WTC11 (cell line): Measurements from ENCODE around the gene RPN1. TPM values are rescaled to one million over a fixed set of nuclear protein-coding genes. Genes with fewer than 3 reads are reported as not detected.

Source experiments
- AFF4 ChIP-seq: sonication (generic); formaldehyde crosslinking; IDR thresholded peaks from 2 replicates; pipeline ENCODE4 v1.8.1; 2023; ENCODE audit warnings: mild to moderate bottlenecking, missing genetic modification reagents, borderline replicate concordance
- AR ChIP-seq: fragments of 250-450 bp; sonication (Bioruptor Pico); IDR thresholded peaks from 2 replicates; pipeline ENCODE4 v1.9.0; 2021; ENCODE audit warnings: mild to moderate bottlenecking
- FOXJ3 ChIP-seq: sonication (generic); formaldehyde crosslinking; IDR thresholded peaks from 2 replicates; pipeline ENCODE4 v1.9.0; 2021; ENCODE audit warnings: missing genetic modification reagents, mild to moderate bottlenecking, borderline replicate concordance
- FOXK1 ChIP-seq: sonication (generic); formaldehyde crosslinking; IDR thresholded peaks from 2 replicates; pipeline ENCODE4 v1.8.0; 2022; ENCODE audit warnings: mild to moderate bottlenecking, moderate library complexity, missing genetic modification reagents
- FOXP1 ChIP-seq: sonication (generic); formaldehyde crosslinking; IDR thresholded peaks from 2 replicates; pipeline ENCODE4 v1.8.0; 2022; ENCODE audit warnings: missing genetic modification reagents, mild to moderate bottlenecking, moderate library complexity, borderline replicate concordance
- GTF2I ChIP-seq: fragments of 250-450 bp; sonication (Bioruptor Pico); conservative IDR thresholded peaks from 2 replicates; pipeline ENCODE4 v1.4.0; 2021; ENCODE audit warnings: mild to moderate bottlenecking
- HMGA2 ChIP-seq: fragments of 250-450 bp; sonication (Bioruptor Pico); IDR thresholded peaks from 2 replicates; pipeline ENCODE4 v1.4.0; 2021; ENCODE audit warnings: mild to moderate bottlenecking, moderate library complexity
- IRF1 ChIP-seq: sonication (generic); formaldehyde crosslinking; IDR thresholded peaks from 2 replicates; pipeline ENCODE4 v1.8.0; 2023; ENCODE audit warnings: missing genetic modification reagents
- KAT7 ChIP-seq: sonication (generic); formaldehyde crosslinking; IDR thresholded peaks from 2 replicates; pipeline ENCODE4 v1.8.1; 2023; ENCODE audit warnings: missing genetic modification reagents, mild to moderate bottlenecking, borderline replicate concordance
- MYBL2 ChIP-seq: sonication (generic); formaldehyde crosslinking; IDR thresholded peaks from 2 replicates; pipeline ENCODE4 v1.8.1; 2023; ENCODE audit warnings: mild to moderate bottlenecking, moderate library complexity, missing genetic modification reagents
- NR1H2 ChIP-seq: sonication (generic); formaldehyde crosslinking; IDR thresholded peaks from 2 replicates; pipeline ENCODE4 v1.9.0; 2021; ENCODE audit warnings: mild to moderate bottlenecking, moderate library complexity, missing genetic modification reagents
- NR3C1 ChIP-seq: sonication (generic); formaldehyde crosslinking; conservative IDR thresholded peaks from 2 replicates; pipeline ENCODE4 v1.8.1; 2023; ENCODE audit warnings: low read depth, mild to moderate bottlenecking, missing genetic modification reagents
- PRDM15 ChIP-seq: sonication (generic); formaldehyde crosslinking; IDR thresholded peaks from 2 replicates; pipeline ENCODE4 v1.8.0; 2022; ENCODE audit warnings: missing genetic modification reagents
- PRRX2 ChIP-seq: fragments of 250-450 bp; sonication (Bioruptor Pico); IDR thresholded peaks from 2 replicates; pipeline ENCODE4 v1.8.0; 2021; ENCODE audit warnings: mild to moderate bottlenecking
- RORB ChIP-seq: fragments of 250-450 bp; sonication (Bioruptor Pico); IDR thresholded peaks from 2 replicates; pipeline ENCODE4 v1.9.0; 2021; ENCODE audit warnings: mild to moderate bottlenecking
- TP53 ChIP-seq: sonication (generic); formaldehyde crosslinking; IDR thresholded peaks from 2 replicates; pipeline ENCODE4 v1.8.1; 2023; ENCODE audit warnings: mild to moderate bottlenecking, missing genetic modification reagents
- ZNF317 ChIP-seq: sonication (generic); formaldehyde crosslinking; IDR thresholded peaks from 2 replicates; pipeline ENCODE4 v1.8.1; 2023; ENCODE audit warnings: low read depth, mild to moderate bottlenecking, moderate library complexity, missing genetic modification reagents, borderline replicate concordance
- ZNF396 ChIP-seq: fragments of 250-450 bp; sonication (Bioruptor Pico); IDR thresholded peaks from 2 replicates; pipeline ENCODE4 v1.8.0; 2021; ENCODE audit warnings: mild to moderate bottlenecking, moderate library complexity, borderline replicate concordance
- total RNA-seq: library from RNA; stranded (reverse); gene quantifications from 3 replicates; pipeline ENCODE4 v1.2.3, GENCODE V29; 2021
- TF ChIP-seq, protein P1 (sequence below): sonication (generic); formaldehyde crosslinking; IDR thresholded peaks from 2 replicates; pipeline ENCODE4 v1.8.1; 2023; ENCODE audit warnings: mild to moderate bottlenecking, missing genetic modification reagents, moderate library complexity
- TF ChIP-seq, protein P2 (sequence below): sonication (generic); formaldehyde crosslinking; IDR thresholded peaks from 2 replicates; pipeline ENCODE4 v1.8.0; 2023; ENCODE audit warnings: missing genetic modification reagents, mild to moderate bottlenecking, borderline replicate concordance

The RPN1 gene
- total RNA-seq, 1 experiment from 2014 or later = 160 TPM

- TF ChIP-seq PRDM15 (CRISPR knock-in tag) = no peak
- no peak for TF ChIP-seq ZNF317 (CRISPR knock-in tag)
- TF ChIP-seq MYBL2 = peak; percentile 63; the same call in 1 of the 2 replicates
- TF ChIP-seq, protein P1, sequence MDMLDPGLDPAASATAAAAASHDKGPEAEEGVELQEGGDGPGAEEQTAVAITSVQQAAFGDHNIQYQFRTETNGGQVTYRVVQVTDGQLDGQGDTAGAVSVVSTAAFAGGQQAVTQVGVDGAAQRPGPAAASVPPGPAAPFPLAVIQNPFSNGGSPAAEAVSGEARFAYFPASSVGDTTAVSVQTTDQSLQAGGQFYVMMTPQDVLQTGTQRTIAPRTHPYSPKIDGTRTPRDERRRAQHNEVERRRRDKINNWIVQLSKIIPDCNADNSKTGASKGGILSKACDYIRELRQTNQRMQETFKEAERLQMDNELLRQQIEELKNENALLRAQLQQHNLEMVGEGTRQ = peak; percentile 79
- TF ChIP-seq TP53 (CRISPR knock-in tag) = peak; percentile 84
- TF ChIP-seq, protein P2, sequence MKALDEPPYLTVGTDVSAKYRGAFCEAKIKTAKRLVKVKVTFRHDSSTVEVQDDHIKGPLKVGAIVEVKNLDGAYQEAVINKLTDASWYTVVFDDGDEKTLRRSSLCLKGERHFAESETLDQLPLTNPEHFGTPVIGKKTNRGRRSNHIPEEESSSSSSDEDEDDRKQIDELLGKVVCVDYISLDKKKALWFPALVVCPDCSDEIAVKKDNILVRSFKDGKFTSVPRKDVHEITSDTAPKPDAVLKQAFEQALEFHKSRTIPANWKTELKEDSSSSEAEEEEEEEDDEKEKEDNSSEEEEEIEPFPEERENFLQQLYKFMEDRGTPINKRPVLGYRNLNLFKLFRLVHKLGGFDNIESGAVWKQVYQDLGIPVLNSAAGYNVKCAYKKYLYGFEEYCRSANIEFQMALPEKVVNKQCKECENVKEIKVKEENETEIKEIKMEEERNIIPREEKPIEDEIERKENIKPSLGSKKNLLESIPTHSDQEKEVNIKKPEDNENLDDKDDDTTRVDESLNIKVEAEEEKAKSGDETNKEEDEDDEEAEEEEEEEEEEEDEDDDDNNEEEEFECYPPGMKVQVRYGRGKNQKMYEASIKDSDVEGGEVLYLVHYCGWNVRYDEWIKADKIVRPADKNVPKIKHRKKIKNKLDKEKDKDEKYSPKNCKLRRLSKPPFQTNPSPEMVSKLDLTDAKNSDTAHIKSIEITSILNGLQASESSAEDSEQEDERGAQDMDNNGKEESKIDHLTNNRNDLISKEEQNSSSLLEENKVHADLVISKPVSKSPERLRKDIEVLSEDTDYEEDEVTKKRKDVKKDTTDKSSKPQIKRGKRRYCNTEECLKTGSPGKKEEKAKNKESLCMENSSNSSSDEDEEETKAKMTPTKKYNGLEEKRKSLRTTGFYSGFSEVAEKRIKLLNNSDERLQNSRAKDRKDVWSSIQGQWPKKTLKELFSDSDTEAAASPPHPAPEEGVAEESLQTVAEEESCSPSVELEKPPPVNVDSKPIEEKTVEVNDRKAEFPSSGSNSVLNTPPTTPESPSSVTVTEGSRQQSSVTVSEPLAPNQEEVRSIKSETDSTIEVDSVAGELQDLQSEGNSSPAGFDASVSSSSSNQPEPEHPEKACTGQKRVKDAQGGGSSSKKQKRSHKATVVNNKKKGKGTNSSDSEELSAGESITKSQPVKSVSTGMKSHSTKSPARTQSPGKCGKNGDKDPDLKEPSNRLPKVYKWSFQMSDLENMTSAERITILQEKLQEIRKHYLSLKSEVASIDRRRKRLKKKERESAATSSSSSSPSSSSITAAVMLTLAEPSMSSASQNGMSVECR (CRISPR knock-in tag) = no peak; the same call in 1 of the 2 replicates
- TF ChIP-seq PRRX2 (CRISPR knock-in tag) = no peak
- 0 out of 2 replicates have a peak, but pooled peaks have one; percentile 18 for TF ChIP-seq IRF1
- TF ChIP-seq FOXK1 = peak; percentile 56; the same call in 1 of the 2 replicates
- no peak for TF ChIP-seq NR1H2 (CRISPR knock-in tag)
- TF ChIP-seq GTF2I (CRISPR knock-in tag) = no peak
- no peak for TF ChIP-seq HMGA2 (CRISPR knock-in tag)
- no peak for TF ChIP-seq AR (CRISPR knock-in tag)
- 0 out of 2 replicates have a peak, but pooled peaks have one; percentile 35 for TF ChIP-seq FOXP1 (CRISPR knock-in tag)
- TF ChIP-seq ZNF396 (CRISPR knock-in tag) = no peak
- TF ChIP-seq FOXJ3 (CRISPR knock-in tag) = no peak
- TF ChIP-seq RORB (CRISPR knock-in tag) = no peak
- no peak; the same call in 1 of the 2 replicates for TF ChIP-seq AFF4 (CRISPR knock-in tag)
- TF ChIP-seq NR3C1 = peak; percentile 79
- no peak for TF ChIP-seq KAT7 (CRISPR knock-in tag)
These were observed 32.8 kb downstream of the RPN1 start (continued) for GRCh38 chr3:128617557-128618397.
